ENCODE data around the gene LARGE1.

GRCh38 chr22:33888821-33889220, 31.5 kb downstream of the LARGE1 start:
- TF ChIP-seq POLR2AphosphoS5 (IDR thresholded peaks at IDR 0.05; ENCODE audit: low read depth, low read length): no peak
- TF ChIP-seq POLR2A (IDR thresholded peaks at IDR 0.05; ENCODE audit: low read depth, low read length): no peak
- no peak for TF ChIP-seq TAF1 (IDR thresholded peaks at IDR 0.05; ENCODE audit: low read depth, low read length)
- TF ChIP-seq SPI1 (IDR thresholded peaks at IDR 0.05; ENCODE audit: low read depth, low read length): peak; percentile 43; the same call in 1 of the 2 replicates
